ENCODE results near the gene CFAP99. TPM values are rescaled to one million over a fixed set of nuclear protein-coding genes. Genes with fewer than 3 reads are reported as not detected.

Gene CFAP99
- total RNA-seq, 1 experiment from 2014 or later: 0.33 TPM

DNA sequence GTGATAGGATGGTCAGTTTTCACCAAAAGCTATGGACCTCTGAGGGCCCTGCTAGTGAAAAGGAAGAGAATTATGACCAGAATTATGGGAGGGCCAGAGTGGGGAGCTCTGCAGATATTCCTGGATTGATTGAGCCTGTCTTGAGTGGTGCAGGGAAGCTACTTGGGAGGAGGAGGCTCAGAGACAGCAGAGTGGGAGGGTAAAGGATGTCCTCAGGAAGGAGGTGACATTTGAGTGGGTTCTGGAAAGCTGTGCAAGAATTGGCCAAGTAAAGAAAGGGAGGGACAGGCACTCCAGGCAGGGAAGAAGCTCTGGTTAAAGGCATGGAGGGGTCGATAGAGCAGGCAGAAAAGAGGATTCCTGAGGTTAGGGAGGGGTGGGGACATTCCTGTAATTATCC lies 74.2 kb downstream of the CFAP99 start:
- TF ChIP-seq SIN3A (IDR thresholded peaks at IDR 0.05; ENCODE audit: borderline replicate concordance, insufficient read depth, low read depth, low read length) (no peak), TCF7L2 (IDR thresholded peaks at IDR 0.05; ENCODE audit: low read depth, low read length) (no peak), POLR2AphosphoS5 (IDR thresholded peaks at IDR 0.05; ENCODE audit: low read depth, low read length) (no peak)
- TF ChIP-seq, protein P1, sequence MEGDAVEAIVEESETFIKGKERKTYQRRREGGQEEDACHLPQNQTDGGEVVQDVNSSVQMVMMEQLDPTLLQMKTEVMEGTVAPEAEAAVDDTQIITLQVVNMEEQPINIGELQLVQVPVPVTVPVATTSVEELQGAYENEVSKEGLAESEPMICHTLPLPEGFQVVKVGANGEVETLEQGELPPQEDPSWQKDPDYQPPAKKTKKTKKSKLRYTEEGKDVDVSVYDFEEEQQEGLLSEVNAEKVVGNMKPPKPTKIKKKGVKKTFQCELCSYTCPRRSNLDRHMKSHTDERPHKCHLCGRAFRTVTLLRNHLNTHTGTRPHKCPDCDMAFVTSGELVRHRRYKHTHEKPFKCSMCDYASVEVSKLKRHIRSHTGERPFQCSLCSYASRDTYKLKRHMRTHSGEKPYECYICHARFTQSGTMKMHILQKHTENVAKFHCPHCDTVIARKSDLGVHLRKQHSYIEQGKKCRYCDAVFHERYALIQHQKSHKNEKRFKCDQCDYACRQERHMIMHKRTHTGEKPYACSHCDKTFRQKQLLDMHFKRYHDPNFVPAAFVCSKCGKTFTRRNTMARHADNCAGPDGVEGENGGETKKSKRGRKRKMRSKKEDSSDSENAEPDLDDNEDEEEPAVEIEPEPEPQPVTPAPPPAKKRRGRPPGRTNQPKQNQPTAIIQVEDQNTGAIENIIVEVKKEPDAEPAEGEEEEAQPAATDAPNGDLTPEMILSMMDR (IDR thresholded peaks at IDR 0.05): no peak
- TF ChIP-seq, protein P2, sequence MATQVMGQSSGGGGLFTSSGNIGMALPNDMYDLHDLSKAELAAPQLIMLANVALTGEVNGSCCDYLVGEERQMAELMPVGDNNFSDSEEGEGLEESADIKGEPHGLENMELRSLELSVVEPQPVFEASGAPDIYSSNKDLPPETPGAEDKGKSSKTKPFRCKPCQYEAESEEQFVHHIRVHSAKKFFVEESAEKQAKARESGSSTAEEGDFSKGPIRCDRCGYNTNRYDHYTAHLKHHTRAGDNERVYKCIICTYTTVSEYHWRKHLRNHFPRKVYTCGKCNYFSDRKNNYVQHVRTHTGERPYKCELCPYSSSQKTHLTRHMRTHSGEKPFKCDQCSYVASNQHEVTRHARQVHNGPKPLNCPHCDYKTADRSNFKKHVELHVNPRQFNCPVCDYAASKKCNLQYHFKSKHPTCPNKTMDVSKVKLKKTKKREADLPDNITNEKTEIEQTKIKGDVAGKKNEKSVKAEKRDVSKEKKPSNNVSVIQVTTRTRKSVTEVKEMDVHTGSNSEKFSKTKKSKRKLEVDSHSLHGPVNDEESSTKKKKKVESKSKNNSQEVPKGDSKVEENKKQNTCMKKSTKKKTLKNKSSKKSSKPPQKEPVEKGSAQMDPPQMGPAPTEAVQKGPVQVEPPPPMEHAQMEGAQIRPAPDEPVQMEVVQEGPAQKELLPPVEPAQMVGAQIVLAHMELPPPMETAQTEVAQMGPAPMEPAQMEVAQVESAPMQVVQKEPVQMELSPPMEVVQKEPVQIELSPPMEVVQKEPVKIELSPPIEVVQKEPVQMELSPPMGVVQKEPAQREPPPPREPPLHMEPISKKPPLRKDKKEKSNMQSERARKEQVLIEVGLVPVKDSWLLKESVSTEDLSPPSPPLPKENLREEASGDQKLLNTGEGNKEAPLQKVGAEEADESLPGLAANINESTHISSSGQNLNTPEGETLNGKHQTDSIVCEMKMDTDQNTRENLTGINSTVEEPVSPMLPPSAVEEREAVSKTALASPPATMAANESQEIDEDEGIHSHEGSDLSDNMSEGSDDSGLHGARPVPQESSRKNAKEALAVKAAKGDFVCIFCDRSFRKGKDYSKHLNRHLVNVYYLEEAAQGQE (IDR thresholded peaks at IDR 0.05; ENCODE audit: insufficient read depth in 1 of 2, low read depth in 2 of 2, low read length in 1 of 2): no peak
- intact Hi-C loops (cut with micrococcal nuclease; ENCODE audit: unreplicated experiment) (no loop called here), in situ Hi-C loops (cut with HindIII; ENCODE audit: low pct_unique_long_range_greater_than_20kb, low sequenced_read_pairs) (no loop called here)
- BruUV-seq (replicated peaks): no TSS peak
- DNase-seq (ENCODE audit: low read depth, low spot score): no peak
- Histone ChIP-seq H3K4me1 (ENCODE audit: control insufficient read depth, insufficient read depth, low read length) (no peaks in the 10 kb centered on the region; the same call in 1 of the 2 replicates), H3K9me3 (ENCODE audit: control insufficient read depth, insufficient read depth, low read depth, low read length) (no peaks in the 10 kb centered on the region), H3K36me3 (ENCODE audit: control insufficient read depth, insufficient read depth, low read length) (peaks cover 4% of the 10 kb centered on the region; the same call in 1 of the 2 replicates), H3K27ac (ENCODE audit: low read length) (no peak overlapping the region), H3K4me3 (ENCODE audit: low read depth in 2 of 2, low read length in 2 of 2) (no peak overlapping the region), H3K27me3 (ENCODE audit: control insufficient read depth, insufficient read depth, low read length) (no peaks in the 10 kb centered on the region)
- POLR2A ChIA-PET: interaction anchor here (0.6 kb wide), 1 partner anchor 23 kb away, joined by 9 read pairs; no protein-coding TSS in a partner anchor
- CTCF ChIA-PET: no interaction called here
- no peak for ATAC-seq

DNA sequence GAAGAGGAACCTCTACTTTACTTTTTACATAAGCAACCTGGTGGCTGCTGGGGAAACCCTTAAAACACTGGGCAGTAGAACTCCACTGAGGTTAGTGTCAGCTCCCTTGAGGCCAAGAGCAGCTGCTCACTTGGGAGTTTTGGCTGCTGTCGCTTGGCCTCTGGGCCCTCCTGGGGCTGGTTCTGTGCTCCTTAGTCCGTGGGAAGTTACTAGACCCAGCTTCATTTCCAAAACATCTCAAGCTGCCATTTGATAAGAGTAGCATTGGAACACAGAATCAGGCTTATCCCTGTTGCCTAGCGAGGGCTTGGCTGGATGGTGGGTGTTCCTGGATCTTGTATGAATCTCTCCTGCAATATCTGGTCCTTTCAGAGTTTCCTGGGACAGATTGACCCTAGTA lies 76.2 kb downstream of the CFAP99 start:
- no peak for TF ChIP-seq TCF7L2 (IDR thresholded peaks at IDR 0.05; ENCODE audit: low read depth, low read length)
- no peak for TF ChIP-seq POLR2AphosphoS5 (IDR thresholded peaks at IDR 0.05; ENCODE audit: low read depth, low read length)
- no peak for TF ChIP-seq SIN3A (IDR thresholded peaks at IDR 0.05; ENCODE audit: borderline replicate concordance, insufficient read depth, low read depth, low read length)
- TF ChIP-seq, protein P1 (IDR thresholded peaks at IDR 0.05): no peak
- TF ChIP-seq, protein P2 (IDR thresholded peaks at IDR 0.05; ENCODE audit: insufficient read depth in 1 of 2, low read depth in 2 of 2, low read length in 1 of 2): no peak
- no peaks in the 10 kb centered on the region; the same call in 1 of the 2 replicates for H3K4me1 ChIP-seq (ENCODE audit: control insufficient read depth, insufficient read depth, low read length)
- DNase-seq (ENCODE audit: low read depth, low spot score): no peak
- BruUV-seq (replicated peaks): no TSS peak
- CTCF ChIA-PET: no interaction called here
- no peaks in the 10 kb centered on the region for H3K9me3 ChIP-seq (ENCODE audit: control insufficient read depth, insufficient read depth, low read depth, low read length)
- in situ Hi-C loops (cut with HindIII; ENCODE audit: low pct_unique_long_range_greater_than_20kb, low sequenced_read_pairs): no loop called here
- no peak for ATAC-seq
- POLR2A ChIA-PET: no interaction called here
- H3K36me3 ChIP-seq (ENCODE audit: control insufficient read depth, insufficient read depth, low read length): peaks cover 4% of the 10 kb centered on the region; the same call in 1 of the 2 replicates
- H3K27ac ChIP-seq (ENCODE audit: low read length): no peak overlapping the region
- intact Hi-C loops (cut with micrococcal nuclease; ENCODE audit: unreplicated experiment): no loop called here
- no peak overlapping the region for H3K4me3 ChIP-seq (ENCODE audit: low read depth in 2 of 2, low read length in 2 of 2)
- no peaks in the 10 kb centered on the region for H3K27me3 ChIP-seq (ENCODE audit: control insufficient read depth, insufficient read depth, low read length)

Data from Panc1 (cell line).